ENCODE data around the gene BCL3.

BCL3 gene

DNA sequence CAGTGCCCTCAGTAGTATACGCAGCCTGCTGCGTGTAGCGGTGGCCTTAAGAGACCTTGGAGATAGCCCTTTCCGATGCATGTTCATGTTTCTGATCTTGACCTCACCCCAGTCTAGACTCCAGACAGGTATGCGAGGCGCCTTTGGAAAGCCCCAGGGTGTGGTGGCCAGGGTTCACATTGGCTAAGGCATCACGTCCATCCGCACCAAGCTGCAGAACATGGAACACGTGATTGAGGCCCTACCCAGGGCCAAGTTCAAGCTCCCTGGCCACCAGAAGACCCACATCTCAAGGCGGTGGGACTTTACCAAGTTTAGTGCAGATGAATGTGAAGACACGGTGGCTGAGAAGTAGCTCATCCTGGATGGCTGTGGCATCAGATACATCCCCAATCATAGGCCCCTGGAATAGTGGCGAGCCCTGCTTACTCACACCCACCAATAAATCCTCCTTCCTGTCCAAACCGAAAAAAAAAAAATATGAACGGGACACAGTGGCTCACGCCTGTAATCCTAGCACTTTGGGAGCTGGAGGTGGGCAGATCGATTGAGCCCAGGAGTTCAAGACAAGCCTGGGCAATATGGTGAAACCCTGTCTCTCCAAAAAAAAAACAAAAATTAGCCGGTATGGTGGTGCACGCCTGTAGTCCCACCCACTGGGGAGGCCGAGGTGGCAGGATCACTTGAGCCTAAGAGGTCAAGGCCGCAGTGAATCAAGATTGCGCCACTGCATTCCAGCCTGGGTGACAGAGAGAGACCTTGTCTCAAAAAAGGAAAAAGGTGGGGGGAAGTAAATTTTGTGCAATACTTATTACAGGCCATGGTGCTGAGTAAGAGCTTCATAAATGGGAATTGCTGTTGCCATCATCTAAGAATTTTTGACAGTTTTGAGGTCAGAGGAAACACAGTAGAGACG lies 16.8 kb downstream of the BCL3 start:
- Histone ChIP-seq H3K4me1 (ENCODE audit: control insufficient read depth, insufficient read depth, low read length) (no peaks in the 10 kb centered on the region), H3K36me3 (ENCODE audit: control insufficient read depth in 2 of 2, insufficient read depth in 1 of 2, low read length in 2 of 2) (no peaks in the 10 kb centered on the region; a peak in 1 of 3 replicates), H3K4me3 (ENCODE audit: low read depth, low read length) (no peak overlapping the region), H3K27ac (ENCODE audit: extremely low read depth, low read depth, low read length) (no peak overlapping the region), H3K9me3 (ENCODE audit: control insufficient read depth, insufficient read depth, low read depth, low read length) (no peaks in the 10 kb centered on the region; the same call in 1 of the 2 replicates)
- POLR2A ChIA-PET = interaction anchor here (1.0 kb wide), 1 partner anchor 11 kb away, joined by 3 read pairs; no protein-coding TSS in a partner anchor
- CTCF ChIA-PET = interaction anchor here (0.6 to 11.4 kb wide), 10 partner anchors 9 to 558 kb away, joined by 3 to 453 read pairs (median 4); no protein-coding TSS in a partner anchor
- TF ChIP-seq, protein P1, sequence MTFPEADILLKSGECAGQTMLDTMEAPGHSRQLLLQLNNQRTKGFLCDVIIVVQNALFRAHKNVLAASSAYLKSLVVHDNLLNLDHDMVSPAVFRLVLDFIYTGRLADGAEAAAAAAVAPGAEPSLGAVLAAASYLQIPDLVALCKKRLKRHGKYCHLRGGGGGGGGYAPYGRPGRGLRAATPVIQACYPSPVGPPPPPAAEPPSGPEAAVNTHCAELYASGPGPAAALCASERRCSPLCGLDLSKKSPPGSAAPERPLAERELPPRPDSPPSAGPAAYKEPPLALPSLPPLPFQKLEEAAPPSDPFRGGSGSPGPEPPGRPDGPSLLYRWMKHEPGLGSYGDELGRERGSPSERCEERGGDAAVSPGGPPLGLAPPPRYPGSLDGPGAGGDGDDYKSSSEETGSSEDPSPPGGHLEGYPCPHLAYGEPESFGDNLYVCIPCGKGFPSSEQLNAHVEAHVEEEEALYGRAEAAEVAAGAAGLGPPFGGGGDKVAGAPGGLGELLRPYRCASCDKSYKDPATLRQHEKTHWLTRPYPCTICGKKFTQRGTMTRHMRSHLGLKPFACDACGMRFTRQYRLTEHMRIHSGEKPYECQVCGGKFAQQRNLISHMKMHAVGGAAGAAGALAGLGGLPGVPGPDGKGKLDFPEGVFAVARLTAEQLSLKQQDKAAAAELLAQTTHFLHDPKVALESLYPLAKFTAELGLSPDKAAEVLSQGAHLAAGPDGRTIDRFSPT (tag by site-specific recombination; IDR thresholded peaks at IDR 0.05) = no peak
- TF ChIP-seq ZNF433 (tag by site-specific recombination; IDR thresholded peaks at IDR 0.05; ENCODE audit: low read depth) = no peak
- TF ChIP-seq ZNF292 (tag by site-specific recombination; IDR thresholded peaks at IDR 0.05; ENCODE audit: borderline replicate concordance, low read depth) = no peak
- TF ChIP-seq ZNF416 (tag by site-specific recombination; IDR thresholded peaks at IDR 0.05) = no peak
- TF ChIP-seq, protein P2, sequence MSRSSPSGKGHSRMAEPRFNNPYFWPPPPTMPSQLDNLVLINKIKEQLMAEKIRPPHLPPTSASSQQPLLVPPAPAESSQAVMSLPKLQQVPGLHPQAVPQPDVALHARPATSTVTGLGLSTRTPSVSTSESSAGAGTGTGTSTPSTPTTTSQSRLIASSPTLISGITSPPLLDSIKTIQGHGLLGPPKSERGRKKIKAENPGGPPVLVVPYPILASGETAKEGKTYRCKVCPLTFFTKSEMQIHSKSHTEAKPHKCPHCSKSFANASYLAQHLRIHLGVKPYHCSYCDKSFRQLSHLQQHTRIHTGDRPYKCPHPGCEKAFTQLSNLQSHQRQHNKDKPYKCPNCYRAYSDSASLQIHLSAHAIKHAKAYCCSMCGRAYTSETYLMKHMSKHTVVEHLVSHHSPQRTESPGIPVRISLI (tag by site-specific recombination; IDR thresholded peaks at IDR 0.05) = no peak
- TF ChIP-seq ZNF514 (tag by site-specific recombination; IDR thresholded peaks at IDR 0.05) = no peak
- TF ChIP-seq MEIS1 (CRISPR knock-in tag; IDR thresholded peaks at IDR 0.05; ENCODE audit: borderline replicate concordance) = no peak
- TF ChIP-seq ZNF629 (tag by site-specific recombination; IDR thresholded peaks at IDR 0.05) = no peak
- TF ChIP-seq YY2 (tag by site-specific recombination; IDR thresholded peaks at IDR 0.05) = no peak
- no peak for TF ChIP-seq FEZF1 (tag by site-specific recombination; IDR thresholded peaks at IDR 0.05)
- TF ChIP-seq ZNF501 (tag by site-specific recombination; IDR thresholded peaks at IDR 0.05) = no peak

DNA sequence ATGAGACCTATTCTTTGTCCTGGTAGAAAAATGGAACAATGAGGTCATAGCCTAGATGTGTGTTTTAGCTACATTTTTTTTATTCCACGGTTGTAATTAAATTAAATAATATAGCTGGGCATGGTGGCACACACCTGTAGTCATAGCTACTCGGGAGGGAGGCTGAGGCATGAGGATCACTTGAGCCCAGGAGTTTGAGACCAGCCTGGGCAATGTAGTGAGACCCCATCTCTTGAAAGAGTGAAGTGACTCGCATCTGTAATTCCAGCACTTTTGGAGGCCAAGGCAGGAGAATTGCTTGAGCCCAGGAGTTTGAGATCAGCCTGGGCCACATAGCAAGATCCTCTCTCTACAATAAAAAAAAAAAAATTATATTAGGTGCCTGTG lies 17.4 kb downstream of the BCL3 start:
- Histone ChIP-seq H3K4me3 (ENCODE audit: low read depth, low read length) (no peak overlapping the region), H3K9me3 (ENCODE audit: control insufficient read depth, insufficient read depth, low read depth, low read length) (no peaks in the 10 kb centered on the region; the same call in 1 of the 2 replicates), H3K27ac (ENCODE audit: extremely low read depth, low read depth, low read length) (no peak overlapping the region), H3K4me1 (ENCODE audit: control insufficient read depth, insufficient read depth, low read length) (no peaks in the 10 kb centered on the region), H3K36me3 (ENCODE audit: control insufficient read depth in 2 of 2, insufficient read depth in 1 of 2, low read length in 2 of 2) (no peaks in the 10 kb centered on the region; a peak in 1 of 3 replicates)
- POLR2A ChIA-PET = interaction anchor here (1.0 kb wide), 1 partner anchor 11 kb away, joined by 3 read pairs; no protein-coding TSS in a partner anchor
- CTCF ChIA-PET = interaction anchor here (0.6 to 11.4 kb wide), 10 partner anchors 12 to 559 kb away, joined by 3 to 453 read pairs (median 4); partner anchors contain the start of gene TOMM40
- TF ChIP-seq ZNF555 (tag by site-specific recombination; conservative IDR thresholded peaks at IDR 0.05) (no peak), ZNF121 (tag by site-specific recombination; IDR thresholded peaks at IDR 0.05) (peak; percentile 53; the same call in 1 of the 2 replicates)

DNA sequence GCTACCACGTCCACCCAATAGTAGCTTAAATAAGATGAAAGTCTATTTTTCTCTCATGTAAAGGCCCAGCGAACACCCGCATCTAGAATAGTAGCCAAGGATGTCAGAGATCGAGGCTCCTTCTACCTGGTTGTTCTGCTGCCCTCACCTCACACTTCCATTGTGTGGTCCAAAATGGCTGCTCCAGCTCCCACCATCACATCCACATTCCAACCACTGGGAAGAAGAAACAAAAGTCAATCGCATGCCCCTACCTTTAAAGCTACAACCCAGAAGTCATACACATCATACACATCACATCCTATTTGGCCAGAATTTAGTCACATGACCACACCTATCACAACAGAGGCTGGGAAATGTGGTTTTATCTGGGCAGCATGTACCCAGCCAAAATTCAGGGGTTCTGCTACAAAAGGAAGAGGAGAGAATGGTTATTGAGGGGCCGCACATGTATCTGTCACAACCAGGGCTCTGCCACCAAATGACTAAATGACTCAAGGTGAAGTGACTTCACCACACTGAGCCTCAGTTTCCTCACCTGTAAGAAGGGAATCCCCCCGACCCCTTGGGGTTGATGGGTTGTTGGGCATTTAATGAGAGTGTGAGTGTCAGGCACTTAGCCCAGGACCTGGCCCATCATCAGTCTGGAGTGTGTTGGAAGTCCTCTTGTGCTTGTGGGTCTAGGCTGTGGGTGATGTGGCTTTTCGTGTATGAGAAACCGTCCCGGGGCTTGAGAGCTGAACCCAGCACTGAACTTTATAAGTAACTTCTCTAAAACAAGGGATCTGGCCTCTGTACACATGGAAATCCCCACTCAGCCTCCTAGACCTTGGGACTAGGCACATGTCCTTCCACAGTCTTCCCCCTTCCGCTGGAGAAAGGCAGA lies 19.0 kb downstream of the BCL3 start:
- Histone ChIP-seq H3K36me3 (ENCODE audit: control insufficient read depth in 2 of 2, insufficient read depth in 1 of 2, low read length in 2 of 2) (no peaks in the 10 kb centered on the region; a peak in 1 of 3 replicates), H3K4me3 (ENCODE audit: low read depth, low read length) (no peak overlapping the region), H3K27ac (ENCODE audit: extremely low read depth, low read depth, low read length) (no peak overlapping the region), H3K4me1 (ENCODE audit: control insufficient read depth, insufficient read depth, low read length) (no peaks in the 10 kb centered on the region), H3K9me3 (ENCODE audit: control insufficient read depth, insufficient read depth, low read depth, low read length) (no peaks in the 10 kb centered on the region; the same call in 1 of the 2 replicates)
- ChIA-PET CTCF (interaction anchor here (0.5 to 11.4 kb wide), 8 partner anchors 9 to 114 kb away, joined by 3 to 453 read pairs (median 3); no protein-coding TSS in a partner anchor), POLR2A (interaction anchor here (0.6 kb wide), 1 partner anchor 138 kb away, joined by 3 read pairs; no protein-coding TSS in a partner anchor)
- no peak for TF ChIP-seq ZBTB7A (tag by site-specific recombination; IDR thresholded peaks at IDR 0.05; ENCODE audit: low read depth)
- no peak for TF ChIP-seq TCF7L2 (IDR thresholded peaks at IDR 0.05; ENCODE audit: borderline replicate concordance, low read depth, low read length)
- TF ChIP-seq, protein P3, sequence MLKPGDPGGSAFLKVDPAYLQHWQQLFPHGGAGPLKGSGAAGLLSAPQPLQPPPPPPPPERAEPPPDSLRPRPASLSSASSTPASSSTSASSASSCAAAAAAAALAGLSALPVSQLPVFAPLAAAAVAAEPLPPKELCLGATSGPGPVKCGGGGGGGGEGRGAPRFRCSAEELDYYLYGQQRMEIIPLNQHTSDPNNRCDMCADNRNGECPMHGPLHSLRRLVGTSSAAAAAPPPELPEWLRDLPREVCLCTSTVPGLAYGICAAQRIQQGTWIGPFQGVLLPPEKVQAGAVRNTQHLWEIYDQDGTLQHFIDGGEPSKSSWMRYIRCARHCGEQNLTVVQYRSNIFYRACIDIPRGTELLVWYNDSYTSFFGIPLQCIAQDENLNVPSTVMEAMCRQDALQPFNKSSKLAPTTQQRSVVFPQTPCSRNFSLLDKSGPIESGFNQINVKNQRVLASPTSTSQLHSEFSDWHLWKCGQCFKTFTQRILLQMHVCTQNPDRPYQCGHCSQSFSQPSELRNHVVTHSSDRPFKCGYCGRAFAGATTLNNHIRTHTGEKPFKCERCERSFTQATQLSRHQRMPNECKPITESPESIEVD (tag by site-specific recombination; IDR thresholded peaks at IDR 0.05) = no peak
- no peak for TF ChIP-seq KLF10 (tag by site-specific recombination; IDR thresholded peaks at IDR 0.05)
- TF ChIP-seq ZNF555 (tag by site-specific recombination; conservative IDR thresholded peaks at IDR 0.05) = no peak
- no peak for TF ChIP-seq ZNF391 (tag by site-specific recombination; IDR thresholded peaks at IDR 0.05; ENCODE audit: borderline replicate concordance, low read depth)
- TF ChIP-seq, protein P4, sequence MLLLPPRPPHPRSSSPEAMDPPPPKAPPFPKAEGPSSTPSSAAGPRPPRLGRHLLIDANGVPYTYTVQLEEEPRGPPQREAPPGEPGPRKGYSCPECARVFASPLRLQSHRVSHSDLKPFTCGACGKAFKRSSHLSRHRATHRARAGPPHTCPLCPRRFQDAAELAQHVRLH (tag by site-specific recombination; IDR thresholded peaks at IDR 0.05) = peak; percentile 80
- TF ChIP-seq, protein P5, sequence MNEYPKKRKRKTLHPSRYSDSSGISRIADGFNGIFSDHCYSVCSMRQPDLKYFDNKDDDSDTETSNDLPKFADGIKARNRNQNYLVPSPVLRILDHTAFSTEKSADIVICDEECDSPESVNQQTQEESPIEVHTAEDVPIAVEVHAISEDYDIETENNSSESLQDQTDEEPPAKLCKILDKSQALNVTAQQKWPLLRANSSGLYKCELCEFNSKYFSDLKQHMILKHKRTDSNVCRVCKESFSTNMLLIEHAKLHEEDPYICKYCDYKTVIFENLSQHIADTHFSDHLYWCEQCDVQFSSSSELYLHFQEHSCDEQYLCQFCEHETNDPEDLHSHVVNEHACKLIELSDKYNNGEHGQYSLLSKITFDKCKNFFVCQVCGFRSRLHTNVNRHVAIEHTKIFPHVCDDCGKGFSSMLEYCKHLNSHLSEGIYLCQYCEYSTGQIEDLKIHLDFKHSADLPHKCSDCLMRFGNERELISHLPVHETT (tag by site-specific recombination; IDR thresholded peaks at IDR 0.05) = no peak
- TF ChIP-seq KLF8 (tag by site-specific recombination; IDR thresholded peaks at IDR 0.05) = peak; percentile 26; the same call in 1 of the 2 replicates
